Ishikawa (cell line): ENCODE results near the gene DUSP19.

ENCODE experiments used
- CEBPB ChIP-seq: IDR thresholded peaks from 2 replicates; pipeline ENCODE4 v1.6.1; 2012
- CREB1 ChIP-seq: IDR thresholded peaks from 2 replicates; pipeline ENCODE4 v1.6.1; 2012; ENCODE audit warnings: low read depth
- EGR1 ChIP-seq: IDR thresholded peaks from 2 replicates; pipeline ENCODE4 v1.6.1; 2012
- EP300 ChIP-seq: IDR thresholded peaks from 2 replicates; pipeline ENCODE4 v1.6.1; 2012; ENCODE audit warnings: borderline replicate concordance
- FOXM1 ChIP-seq: IDR thresholded peaks from 2 replicates; pipeline ENCODE4 v1.6.1; 2012; ENCODE audit warnings: low read depth, borderline replicate concordance
- MAX ChIP-seq: IDR thresholded peaks from 2 replicates; pipeline ENCODE4 v1.6.1; 2012
- NFIC ChIP-seq: IDR thresholded peaks from 2 replicates; pipeline ENCODE4 v1.6.1; 2012
- RAD21 ChIP-seq: IDR thresholded peaks from 2 replicates; pipeline ENCODE4 v1.6.1; 2012; ENCODE audit warnings: low read depth
- REST ChIP-seq: IDR thresholded peaks from 2 replicates; pipeline ENCODE4 v1.6.1; 2012; ENCODE audit warnings: low read depth, mild to moderate bottlenecking
- TAF1 ChIP-seq: IDR thresholded peaks from 2 replicates; pipeline ENCODE4 v1.6.1; 2012; ENCODE audit warnings: low read depth, mild to moderate bottlenecking
- TCF12 ChIP-seq: IDR thresholded peaks from 2 replicates; pipeline ENCODE4 v1.6.1; 2012; ENCODE audit warnings: low read depth
- TEAD4 ChIP-seq: IDR thresholded peaks from 2 replicates; pipeline ENCODE4 v1.6.1; 2012
- USF1 ChIP-seq: IDR thresholded peaks from 2 replicates; pipeline ENCODE4 v1.6.1; 2012
- YY1 ChIP-seq: IDR thresholded peaks from 2 replicates; pipeline ENCODE4 v1.6.1; 2012; ENCODE audit warnings: low read depth
- ZBTB7A ChIP-seq: IDR thresholded peaks from 2 replicates; pipeline ENCODE4 v1.6.1; 2012; ENCODE audit warnings: low read depth

Gene DUSP19

GRCh38 chr2:183078464-183079138 lies at the start of gene DUSP19:
DUSP19 (plus strand) TSS chr2:183078747; CDS start chr2:183078934, 187 bp downstream.
- TF ChIP-seq NFIC (peak; percentile 74), ZBTB7A (no peak), TAF1 (peak; percentile 84), TCF12 (0 out of 2 replicates have a peak, but pooled peaks have one; percentile 16), MAX (peak; percentile 61; the same call in 1 of the 2 replicates)

- TF ChIP-seq EP300 (no peak), YY1 (no peak), USF1 (no peak), REST (no peak)
Measured at GRCh38 chr2:183029219-183029618, 49.3 kb upstream of the DUSP19 start.

GRCh38 chr2:183031911-183032794 lies 46.4 kb upstream of the DUSP19 start:
- TF ChIP-seq NFIC, result no peak
- TF ChIP-seq TEAD4, result no peak
- TF ChIP-seq CEBPB, result peak; percentile 90

GRCh38 chr2:183033951-183034350 lies 44.6 kb upstream of the DUSP19 start:
- TF ChIP-seq FOXM1 (no peak), NFIC (no peak), EP300 (no peak), EGR1 (no peak), CEBPB (no peak), YY1 (no peak), CREB1 (no peak), USF1 (no peak), ZBTB7A (no peak), RAD21 (no peak), TEAD4 (no peak)

GRCh38 chr2:183034806-183035205 lies 43.7 kb upstream of the DUSP19 start:
- TF ChIP-seq MAX (no peak), TAF1 (no peak), RAD21 (no peak), CREB1 (no peak), EGR1 (no peak), EP300 (no peak), REST (no peak), USF1 (no peak), ZBTB7A (no peak), FOXM1 (no peak), YY1 (no peak), NFIC (no peak), TEAD4 (no peak), CEBPB (no peak), TCF12 (no peak)
